Endometrial microvascular endothelial cells (primary cell): ENCODE results near the gene DCTN3. TPM values are rescaled to one million over a fixed set of nuclear protein-coding genes. Genes with fewer than 3 reads are reported as not detected.

Source experiments
- in situ Hi-C: cut with HindIII; loops from 2 replicates; pipeline ENCODE4 v1.10.0; 2017; ENCODE audit warnings: low sequenced_read_pairs, low pct_unique_long_range_greater_than_20kb; ENCODE audit errors: inconsistent ontology term
- total RNA-seq: library from RNA; depleted of rRNA; stranded (reverse); fragments of >200 nt; gene quantifications from one replicate; pipeline ENCODE4 v1.2.3, GENCODE V29; 2015; ENCODE audit errors: inconsistent ontology term

The DCTN3 gene
- total RNA-seq, 1 donor from 2014 or later: 101 TPM

DNA sequence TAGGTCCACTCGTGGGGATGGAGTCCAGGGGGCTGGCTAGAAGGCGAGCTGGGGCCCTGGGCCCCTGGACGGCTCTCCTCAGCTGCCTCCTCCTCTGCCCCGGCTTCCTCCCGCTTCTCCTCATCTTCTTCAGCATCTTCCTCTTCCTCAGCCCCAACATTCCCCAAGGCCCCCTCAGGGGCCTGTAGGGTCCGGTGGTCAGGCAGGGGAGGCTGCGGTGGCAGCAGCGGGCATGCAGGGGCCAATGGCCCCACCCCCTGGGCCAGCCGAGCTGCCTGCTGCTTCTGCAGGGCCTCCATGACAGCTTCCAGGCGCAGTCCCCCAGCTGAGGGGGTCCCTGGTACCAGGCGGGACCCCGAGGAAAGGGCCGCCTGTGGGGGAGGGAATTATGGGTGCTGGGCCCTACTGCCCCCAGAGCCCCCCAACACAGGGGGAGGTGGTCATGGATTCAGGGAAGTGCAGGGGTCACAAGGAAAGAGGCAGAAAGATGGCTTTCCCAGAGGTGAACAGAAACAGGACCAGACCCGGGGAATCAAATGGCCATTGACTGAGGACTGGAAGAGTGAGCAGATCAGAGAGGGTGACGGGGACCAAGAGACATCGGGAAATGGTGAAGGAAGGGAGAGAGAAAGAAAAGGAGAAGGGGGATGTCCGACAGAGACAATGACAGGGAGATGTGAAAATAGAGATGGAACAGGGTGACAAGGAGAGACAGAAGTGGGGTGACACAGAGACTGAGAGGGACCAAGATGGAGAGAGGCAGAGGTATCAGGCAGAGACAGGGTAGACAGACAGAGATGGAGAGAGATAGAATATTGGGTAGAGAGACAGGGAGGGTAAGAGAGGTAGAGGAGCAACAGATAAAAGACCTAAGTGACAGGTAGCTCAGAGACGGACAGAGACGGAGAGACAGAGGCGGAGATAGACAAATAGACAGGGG, 7.7 kb upstream of the DCTN3 start:
- in situ Hi-C loops: no loop called here

DNA sequence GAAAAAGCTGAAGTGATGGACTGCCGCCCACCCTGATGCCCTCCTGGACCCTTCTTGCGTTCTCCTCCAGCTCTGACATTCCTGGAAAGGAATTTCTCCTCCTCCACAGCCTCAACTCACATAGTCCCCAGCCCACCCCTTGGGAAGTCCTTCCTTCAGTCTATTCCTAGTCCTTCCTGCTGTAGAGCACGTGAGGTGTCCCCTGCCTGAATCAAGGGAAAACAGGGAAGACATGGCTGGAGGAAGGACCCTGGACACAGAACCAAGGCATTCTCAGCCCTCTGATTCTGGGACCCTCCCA, 4.8 kb upstream of the DCTN3 start:
- in situ Hi-C loops: no loop called here

DNA sequence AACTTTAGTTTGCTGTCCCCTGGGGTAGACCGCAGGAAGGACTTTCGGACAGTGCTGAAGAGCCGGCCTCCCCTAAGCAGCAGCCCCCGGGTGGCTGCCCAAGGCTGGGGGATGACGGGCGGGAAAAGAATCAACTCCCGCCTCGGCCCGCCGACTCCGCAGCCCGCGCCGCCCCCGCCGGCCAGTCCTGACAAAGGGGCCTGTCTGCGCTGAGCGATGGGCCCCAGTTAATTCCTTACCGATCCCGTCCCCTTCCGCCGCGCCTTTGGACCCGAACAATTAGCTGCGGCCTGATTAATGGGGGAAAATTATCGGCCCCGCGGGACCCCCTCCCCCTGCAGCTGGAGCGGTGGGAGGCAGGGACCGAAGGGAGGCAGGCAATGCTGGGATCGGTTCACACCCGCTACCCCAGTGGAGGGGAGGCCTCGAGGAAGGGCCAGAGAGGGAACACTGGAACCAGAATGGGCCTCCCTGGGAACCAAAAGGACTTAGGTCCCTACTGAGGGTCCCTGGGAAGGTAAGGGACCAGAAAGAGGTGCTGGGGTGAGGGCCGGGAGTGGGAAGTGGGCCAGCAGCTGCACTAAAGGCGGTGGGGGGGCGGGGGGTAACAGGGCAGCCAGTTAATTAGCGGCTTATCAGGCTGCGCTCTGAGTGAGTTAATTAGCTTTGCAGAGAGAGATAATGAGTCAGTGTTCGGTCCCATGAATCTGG, 4.3 kb upstream of the DCTN3 start:
- in situ Hi-C loops: no loop called here

DNA sequence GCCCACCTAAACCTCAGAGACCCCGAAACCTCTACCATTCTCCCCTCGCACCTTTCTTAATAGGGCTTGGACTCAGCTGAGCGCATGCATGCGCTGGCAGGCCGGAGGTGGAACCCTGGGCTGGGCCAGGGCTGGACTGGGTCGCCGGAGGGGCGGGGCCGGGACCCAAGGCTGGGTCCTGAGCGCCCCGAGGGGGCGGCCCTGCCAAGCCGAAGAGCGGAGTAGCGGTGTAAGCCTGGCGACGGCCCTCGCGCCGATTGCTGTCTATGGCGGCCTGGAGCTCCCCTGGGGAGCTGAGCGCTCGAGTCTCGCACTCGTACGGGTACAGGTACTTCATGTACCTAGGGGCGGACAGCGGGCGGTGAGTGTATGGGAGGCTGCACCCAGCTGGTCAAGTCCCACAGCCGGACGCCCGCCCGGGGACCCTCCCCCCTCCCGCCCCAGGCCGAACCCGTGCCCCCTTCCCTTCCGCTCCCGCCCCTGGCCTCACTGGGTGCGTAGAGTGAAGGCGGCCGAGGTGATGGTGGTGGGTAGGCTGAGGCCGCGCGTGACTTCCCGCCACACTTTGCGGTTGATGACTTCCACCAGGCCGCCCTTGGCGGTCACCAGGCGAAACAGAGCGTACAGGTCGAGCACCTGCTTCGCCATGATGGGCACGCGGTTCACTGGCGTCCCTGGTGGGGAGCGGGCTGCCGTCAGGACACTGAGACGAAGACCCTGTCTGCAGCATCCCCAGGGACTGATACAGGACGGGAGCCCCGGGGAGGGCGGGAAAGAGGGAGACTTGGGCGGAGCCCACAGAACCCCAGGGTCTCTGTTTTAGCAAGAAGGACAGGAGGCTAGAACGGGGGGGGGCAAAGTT, 3.3 kb upstream of the DCTN3 start:
- in situ Hi-C loops: no loop called here

DNA sequence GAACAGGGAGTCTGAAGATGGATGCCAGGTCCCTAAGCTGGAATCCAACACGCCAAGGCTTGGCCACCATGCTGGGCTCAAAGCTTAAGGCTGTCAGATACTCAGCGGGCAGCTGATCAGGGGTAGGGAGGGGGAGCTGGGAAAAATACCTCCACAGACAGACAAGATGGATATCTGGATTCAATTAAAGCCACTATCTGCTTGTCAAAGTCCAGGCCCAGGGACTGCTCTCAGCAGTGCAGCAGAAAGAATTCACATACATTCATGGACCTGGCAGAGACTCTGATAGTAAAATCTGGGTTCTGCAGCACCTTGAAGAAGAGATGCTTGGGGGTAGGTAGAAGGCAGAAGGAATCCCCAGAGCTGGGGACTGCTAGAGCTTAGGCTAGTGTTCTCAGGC, 5.2 kb downstream of the DCTN3 start:
- in situ Hi-C loops: no loop called here

DNA sequence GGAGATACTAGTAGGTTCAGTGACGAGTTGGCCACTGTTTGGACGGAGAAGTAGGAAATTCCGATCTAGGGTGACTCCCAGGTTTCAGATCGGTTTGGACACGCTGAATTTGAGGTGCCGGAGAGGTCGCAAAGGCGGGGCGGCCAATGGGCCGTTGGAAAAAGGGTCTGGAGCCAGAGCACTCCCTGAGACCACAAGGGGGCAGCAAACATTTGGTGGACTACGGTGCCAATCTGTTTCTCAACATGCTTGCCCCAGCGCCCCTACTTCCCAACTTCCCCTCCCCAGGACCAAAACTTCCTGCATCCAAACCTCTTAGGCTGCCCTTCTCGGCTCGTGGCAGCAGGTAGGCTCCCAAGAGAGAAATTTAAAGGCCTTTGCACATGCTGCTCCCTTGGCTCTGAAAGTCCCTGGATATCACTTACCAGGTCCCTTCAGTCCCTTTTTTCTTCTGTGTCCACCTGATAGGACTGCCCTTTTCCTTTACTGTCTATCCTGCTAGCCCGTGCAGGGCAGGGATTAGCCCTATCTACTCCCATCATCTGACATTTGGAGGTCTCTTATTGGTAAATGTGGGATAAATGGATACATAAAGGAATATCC, 7.4 kb downstream of the DCTN3 start:
- in situ Hi-C loops: no loop called here

DNA sequence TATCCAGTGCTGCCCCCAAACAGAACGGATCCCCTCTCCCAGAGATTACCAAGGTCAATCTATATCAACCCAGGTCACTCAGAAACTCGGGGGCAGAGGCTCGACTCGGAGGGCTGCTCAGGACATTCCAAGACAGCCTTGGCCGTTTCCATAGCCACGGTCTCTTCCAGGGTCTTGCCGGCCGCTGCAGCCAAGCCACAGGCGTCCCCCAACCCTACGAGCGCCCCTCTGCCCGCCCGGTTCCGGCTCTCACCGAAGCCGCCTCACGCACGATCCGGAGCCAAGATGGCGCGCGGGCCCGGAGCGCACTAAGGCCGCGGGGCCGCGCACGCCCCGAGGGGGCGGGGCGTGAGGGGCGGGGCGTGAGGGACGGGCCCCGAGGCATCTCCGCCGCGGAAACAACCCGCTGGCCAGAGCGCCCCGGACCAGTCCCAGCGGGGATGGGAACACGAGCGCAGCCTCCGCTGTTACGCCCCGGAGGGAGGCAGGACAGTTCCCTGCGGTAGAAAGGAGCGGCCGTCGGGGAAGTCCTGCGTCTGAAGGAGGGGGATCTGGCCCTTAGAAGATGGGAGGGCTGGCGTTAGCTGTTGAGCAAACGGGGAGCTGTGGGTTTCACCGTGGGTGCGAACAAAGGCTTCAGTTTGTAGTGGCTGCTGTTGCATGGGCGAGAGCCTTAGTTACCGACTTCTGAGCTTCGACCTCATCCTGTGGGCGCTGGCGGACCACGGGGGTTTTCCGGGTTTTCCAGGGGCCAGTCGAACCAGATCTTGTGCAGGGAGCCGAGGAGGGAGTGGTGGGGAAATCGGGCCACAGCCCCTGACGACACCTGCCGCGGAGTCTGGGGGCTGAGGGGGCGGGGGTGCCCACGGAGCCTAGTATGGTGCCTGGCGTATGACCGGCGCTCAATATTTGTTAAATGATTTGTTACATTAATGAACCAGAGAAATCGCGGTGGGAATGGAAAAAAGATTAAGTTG, 8.2 kb downstream of the DCTN3 start, which contains the start of gene RPP25L:
TSS of gene RPP25L (minus strand) at position 287 of the 977 bp plus-strand sequence. CDS start 801 bp downstream, outside the sequence.
- in situ Hi-C loops: no loop called here

DNA sequence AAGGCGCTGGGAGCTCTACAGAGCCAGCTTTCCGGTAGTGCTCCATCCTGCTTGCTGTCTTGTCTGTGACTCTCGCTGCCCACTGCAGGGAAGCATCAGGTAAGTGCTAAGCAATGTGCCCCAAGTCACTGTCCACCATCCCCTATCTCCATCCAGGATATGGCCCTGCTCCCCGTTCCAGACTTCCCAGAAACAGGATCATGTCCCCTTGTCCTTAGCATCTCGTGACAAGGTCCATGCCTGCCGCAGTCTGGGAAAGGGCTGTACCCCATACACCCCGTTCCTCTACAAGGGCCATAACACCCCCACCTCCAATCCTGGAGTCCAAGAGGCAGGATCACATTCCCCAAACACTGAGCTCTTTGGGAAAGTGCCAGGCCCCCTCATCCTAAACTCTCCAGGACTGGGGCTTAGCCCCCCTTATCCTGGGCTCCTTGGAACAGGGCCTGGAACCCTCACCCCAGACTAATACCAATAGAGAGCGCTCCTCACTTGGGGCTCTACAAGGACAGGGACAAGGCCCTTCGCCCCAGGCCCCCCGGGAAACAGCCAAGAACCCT, 9.0 kb downstream of the DCTN3 start:
- in situ Hi-C loops: no loop called here

DNA sequence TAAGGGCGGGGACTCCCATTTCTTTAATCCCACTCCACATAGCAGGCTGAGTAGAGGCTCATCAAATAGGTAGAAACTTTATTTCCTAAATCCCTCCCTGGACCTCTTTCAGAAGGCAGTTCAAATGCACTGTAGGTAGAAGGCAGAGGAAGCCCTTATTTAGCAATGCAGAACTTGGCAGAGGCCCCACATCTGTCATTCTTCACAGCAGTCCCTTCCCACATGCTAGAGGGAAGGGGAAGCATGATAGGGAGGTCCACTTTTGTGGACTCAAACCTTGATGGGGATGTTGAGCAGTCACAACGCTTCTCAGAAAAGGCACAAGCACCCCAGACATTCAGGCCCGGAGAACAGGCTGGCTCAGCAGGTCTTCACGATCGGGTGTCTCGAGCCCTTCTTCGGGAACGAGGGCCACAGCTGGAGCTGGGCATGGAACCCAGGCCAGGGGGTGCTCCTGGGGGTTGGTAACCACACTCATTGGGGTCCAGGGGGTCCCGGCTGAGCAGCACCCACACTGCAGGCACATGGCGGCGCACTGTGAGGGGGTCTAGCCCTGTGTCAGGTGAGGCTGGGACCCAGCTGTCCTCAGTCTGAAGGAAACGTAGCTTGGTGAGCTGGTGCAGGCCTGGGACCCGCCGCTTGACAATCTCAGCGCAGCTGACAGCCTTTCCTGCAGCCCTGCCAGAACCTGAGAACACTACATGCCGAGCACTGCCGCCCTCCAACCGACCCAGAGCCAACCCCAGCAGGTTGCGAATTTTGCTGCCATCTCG, 9.7 kb downstream of the DCTN3 start:
- in situ Hi-C loops: no loop called here

DNA sequence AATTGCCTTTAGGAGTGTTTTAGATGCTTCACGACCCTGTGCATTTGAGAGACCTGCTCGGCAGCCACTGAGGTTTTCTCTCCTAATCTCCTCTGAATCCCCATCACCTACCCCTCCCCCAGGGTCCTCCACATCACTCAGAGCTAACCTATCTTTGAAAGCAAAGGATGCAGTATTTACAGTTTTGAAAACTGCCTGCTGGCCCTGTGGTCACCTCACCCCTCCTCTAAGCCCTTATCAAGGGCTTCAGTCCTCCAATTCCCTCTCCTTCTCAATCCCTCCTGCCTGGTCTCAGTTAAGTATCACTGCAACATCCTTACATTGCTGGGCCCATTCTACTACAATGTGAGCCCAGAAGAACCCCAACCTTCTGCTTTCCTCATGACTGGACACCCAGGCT, 13.0 kb downstream of the DCTN3 start:
- in situ Hi-C loops: no loop called here

DNA sequence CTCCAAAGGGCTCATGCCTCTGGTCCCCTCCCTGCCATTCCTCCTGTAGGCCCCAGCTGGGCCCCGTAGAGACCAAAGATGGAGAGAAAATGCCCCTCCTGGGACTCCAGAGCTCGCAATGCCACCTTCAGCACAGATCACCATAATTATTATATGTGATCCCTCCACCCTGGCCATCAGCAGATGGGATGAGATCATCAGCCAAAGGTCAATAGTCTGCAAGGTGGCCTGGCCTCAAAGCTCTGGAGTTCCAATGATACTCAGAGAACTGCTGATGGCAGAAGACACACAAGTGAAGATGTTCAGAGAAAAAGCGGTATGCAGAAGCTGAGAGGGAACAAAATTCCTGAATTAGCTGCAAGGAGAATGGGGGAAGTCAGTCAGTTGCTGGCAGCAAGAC, 13.4 kb downstream of the DCTN3 start:
- in situ Hi-C loops: no loop called here

DNA sequence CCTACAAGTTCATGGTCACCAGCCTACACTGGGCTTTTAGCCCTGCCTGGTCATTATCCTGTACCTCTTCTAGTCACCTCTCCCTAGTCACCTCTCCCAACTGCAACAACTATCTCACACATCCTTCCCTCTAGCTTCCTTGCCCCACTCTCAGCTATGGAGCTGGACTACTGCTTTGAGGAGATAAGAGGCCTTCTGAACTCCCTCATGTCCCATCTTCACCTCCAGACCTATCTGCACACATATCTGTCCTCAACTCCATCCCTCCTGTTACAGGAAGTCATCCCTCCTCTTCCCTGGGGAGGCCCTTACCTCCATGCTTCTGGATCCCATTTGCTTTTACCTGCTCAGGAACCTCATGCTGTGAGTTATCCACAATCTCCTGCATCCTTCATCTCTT, 14.1 kb downstream of the DCTN3 start:
- in situ Hi-C loops: no loop called here

DNA sequence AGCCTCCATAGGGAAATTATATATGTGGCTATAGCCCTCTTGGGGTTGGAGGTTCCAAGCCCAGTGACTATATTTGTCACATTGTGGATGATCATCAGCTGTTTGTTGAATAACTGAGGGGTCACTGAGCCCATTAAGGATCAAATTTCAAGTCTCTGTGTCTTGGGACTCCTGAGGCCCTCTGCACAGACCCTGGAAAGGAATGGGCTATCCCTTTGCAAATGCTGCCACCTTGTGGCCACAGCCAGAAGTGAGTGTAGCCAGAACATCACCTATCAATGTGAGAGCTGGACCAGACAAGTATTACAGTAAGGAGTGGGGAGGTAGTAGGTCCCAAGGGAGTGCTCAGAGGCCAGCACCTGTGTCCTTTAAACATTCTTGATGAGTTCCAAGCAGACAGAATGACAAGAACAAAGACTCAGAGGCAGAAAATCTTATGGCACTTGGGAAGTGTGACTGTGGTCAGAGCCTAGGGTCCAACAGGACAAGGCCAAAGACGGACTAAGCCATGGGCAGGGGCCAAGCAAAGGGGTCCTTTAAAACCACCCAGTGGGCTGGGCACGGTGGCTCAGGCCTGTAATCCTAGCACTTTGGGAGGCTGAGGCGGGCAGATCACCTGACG, 16.6 kb downstream of the DCTN3 start:
- in situ Hi-C loops: no loop called here

DNA sequence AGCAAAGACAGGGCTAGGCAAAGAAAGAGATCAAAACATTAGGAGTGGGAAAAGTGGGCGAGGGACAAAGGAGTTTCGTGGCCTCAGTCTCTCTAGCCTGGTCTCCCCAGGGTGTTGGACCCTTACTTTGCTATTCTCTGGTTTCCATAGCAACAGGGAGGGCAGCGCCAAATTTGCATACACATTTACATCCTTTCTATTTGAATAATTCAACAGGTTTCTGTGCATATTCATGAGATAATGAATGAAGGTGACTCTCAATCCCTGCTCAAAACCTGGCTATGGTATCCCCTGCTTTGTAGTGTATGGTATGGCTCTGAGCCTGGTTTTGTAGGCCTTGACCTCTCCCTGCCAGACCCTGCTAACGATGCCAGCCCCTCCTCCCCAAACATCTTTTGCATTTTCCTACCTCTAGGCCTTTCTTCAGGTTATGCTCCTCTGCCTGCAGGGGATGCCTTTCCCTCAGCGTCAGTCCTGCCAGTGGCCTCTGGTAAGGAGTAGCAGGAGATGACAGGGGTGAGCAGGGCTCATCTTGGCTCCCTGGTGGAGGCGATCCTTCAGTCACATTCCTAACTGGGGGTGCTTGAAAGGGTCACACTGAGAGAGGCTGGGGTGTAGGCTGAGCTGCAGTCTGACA, 18.2 kb downstream of the DCTN3 start:
- in situ Hi-C loops: no loop called here

DNA sequence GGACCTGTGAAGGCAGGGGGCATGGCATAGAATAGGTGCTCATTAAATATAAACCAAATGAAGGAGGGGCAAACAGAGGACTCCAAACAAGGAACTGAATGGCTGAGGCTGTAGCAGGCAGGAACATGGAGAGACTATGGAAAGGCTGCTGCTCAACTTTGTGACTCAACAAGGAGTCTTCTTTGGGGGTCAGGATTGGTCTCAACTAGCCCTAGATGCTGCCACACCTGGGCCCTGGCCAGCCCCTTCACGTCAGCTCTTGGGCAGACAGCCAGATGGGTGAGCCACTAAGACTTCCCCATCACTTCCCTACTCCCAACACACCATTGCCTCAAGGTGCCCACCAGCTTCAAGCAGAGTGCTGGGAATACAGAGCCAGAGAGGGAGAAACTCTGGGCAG, 19.4 kb downstream of the DCTN3 start:
- in situ Hi-C loops: no loop called here

DNA sequence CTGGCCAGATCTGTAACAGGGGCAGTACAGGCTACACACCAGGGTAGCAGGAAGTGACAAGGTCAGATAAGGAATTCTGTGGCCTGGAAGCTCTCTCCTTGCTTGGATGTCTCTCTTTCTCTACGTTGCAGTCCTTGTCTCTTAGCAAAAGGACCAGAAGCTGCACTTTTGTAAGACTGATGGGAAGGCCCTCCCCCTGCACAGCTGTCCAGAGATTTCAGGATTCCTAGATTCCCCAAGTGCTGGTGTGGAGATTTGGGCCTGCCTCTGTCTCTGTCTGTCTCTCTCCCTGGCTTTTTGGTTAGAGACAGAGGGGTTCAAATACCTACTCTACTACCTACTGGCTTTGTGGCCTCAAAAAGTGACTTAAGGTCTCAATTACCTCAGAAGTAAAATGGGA, 20.7 kb downstream of the DCTN3 start:
- in situ Hi-C loops: no loop called here
